Left ventricle myocardium inferior (tissue), 1 donor: Measurements from ENCODE around the gene MS4A15. TPM values are rescaled to one million over a fixed set of nuclear protein-coding genes. Genes with fewer than 3 reads are reported as not detected.

Experiments used
- DNase-seq: peaks from one replicate; pipeline ENCODE4 v3.0.0-alpha.2; 2020
- H3K27ac ChIP-seq: fragments of 200-600 bp; replicated peaks from 2 replicates; pipeline ENCODE4 v1.8.0; 2021
- H3K27me3 ChIP-seq: fragments of 200-600 bp; 2 replicates; pipeline ENCODE4 v1.8.0; 2021; ENCODE audit warnings: low read depth
- H3K36me3 ChIP-seq: fragments of 200-600 bp; 2 replicates; pipeline ENCODE4 v1.8.0; 2021
- H3K4me1 ChIP-seq: fragments of 200-600 bp; 2 replicates; pipeline ENCODE4 v1.8.0; 2021
- H3K4me3 ChIP-seq: fragments of 200-600 bp; 2 replicates; pipeline ENCODE4 v1.8.0; 2021; ENCODE audit warnings: mild to moderate bottlenecking, moderate library complexity
- H3K9me3 ChIP-seq: fragments of 200-600 bp; replicated peaks from 2 replicates; pipeline ENCODE4 v1.8.0; 2021
- intact Hi-C: fragments of 100-400 bp; cut with micrococcal nuclease; formaldehyde crosslinking; loops from one replicate; pipeline ENCODE4 v1.11.0; 2022
- total RNA-seq: library from RNA; stranded (reverse); fragmentation: NEBNext Ultra II Directional; extraction: Animal tissue kit (Norgen Biotek cat#: 25700); gene quantifications from one replicate; pipeline ENCODE4 v1.2.1, GENCODE V29; 2021
- TF ChIP-seq, protein P1 (sequence below): fragments of 200-600 bp; IDR thresholded peaks from 2 replicates; pipeline ENCODE4 v1.8.0; 2021; ENCODE audit warnings: antibody characterized with exemption, mild to moderate bottlenecking, borderline replicate concordance
- donor health status: DM: no; HTN: yes; CAD: no; lungs with severe emphysema.

Gene MS4A15
- total RNA-seq, 1 donor from 2014 or later = not detected

DNA sequence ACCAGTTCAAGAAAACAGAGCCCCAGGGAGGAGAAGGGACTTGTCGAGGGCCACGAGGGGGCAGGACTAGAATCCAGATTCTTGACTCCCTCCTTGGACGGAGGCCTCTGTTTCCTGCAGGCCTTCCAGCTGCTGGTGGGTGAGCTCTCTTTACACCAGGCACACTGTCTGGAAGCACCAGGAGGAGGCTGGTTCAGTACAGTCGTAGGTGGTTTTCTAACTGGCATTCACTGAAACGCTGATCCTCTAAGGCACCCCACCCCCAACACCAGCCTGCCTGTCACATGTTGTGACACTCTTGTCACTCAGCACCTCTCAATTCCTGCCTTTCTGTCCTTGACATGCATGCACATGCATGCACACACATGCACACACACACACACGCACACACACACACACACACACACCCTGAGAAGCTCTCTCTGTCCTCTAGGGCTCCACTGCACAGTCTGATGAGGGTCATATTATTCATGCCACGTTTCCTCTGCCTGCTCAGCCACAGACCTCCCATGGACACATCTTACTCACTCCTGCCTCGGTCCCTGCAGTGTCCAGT is 29.2 kb downstream of the MS4A15 start:
- no peaks in the 10 kb centered on the region for H3K27me3 ChIP-seq
- no peak overlapping the region for H3K27ac ChIP-seq
- no peak overlapping the region for H3K4me3 ChIP-seq
- no peaks in the 10 kb centered on the region for H3K9me3 ChIP-seq
- intact Hi-C loops = no loop called here
- TF ChIP-seq, protein P1, sequence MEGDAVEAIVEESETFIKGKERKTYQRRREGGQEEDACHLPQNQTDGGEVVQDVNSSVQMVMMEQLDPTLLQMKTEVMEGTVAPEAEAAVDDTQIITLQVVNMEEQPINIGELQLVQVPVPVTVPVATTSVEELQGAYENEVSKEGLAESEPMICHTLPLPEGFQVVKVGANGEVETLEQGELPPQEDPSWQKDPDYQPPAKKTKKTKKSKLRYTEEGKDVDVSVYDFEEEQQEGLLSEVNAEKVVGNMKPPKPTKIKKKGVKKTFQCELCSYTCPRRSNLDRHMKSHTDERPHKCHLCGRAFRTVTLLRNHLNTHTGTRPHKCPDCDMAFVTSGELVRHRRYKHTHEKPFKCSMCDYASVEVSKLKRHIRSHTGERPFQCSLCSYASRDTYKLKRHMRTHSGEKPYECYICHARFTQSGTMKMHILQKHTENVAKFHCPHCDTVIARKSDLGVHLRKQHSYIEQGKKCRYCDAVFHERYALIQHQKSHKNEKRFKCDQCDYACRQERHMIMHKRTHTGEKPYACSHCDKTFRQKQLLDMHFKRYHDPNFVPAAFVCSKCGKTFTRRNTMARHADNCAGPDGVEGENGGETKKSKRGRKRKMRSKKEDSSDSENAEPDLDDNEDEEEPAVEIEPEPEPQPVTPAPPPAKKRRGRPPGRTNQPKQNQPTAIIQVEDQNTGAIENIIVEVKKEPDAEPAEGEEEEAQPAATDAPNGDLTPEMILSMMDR = no peak
- no peak for DNase-seq
- peaks cover 35% of the 10 kb centered on the region for H3K4me1 ChIP-seq
- H3K36me3 ChIP-seq = no peaks in the 10 kb centered on the region

DNA sequence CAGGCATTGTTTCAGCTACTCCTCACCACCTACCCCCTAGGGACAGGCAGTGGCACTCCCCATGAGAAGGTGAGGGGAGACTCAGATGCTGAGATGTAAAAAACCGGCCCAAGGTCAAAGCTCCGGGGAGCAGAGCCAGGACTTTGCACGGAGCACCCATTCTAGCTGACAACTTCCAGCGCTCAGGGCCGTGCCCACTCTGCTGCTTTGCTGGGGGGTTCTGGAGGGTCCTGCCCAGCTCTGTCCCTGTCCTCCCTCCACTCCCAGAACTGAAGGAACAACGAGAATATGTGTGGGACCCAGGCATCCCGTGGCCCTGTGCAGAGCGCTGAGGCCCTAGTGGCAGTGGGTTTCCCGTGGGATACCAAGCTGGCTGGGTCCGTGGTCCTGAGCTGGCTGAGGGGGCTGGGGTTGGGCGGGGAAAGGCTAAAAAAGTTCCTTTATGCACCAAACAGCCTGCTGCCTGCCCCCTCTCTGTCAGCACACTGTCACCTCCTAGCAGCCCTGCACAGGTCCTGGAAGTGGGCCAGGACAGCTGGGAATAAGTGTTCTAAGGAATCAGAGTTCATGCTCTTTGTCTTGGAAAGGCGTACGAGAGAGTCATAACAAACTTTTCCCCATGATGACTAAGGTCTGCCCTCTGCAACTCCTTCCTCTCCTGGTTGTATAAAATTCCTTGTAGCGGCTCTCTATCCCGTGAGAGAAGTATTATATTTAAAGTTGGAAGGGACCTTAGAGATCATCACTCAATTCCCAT is 30.3 kb downstream of the MS4A15 start:
- no peak overlapping the region for H3K4me3 ChIP-seq
- H3K4me1 ChIP-seq = peaks cover 35% of the 10 kb centered on the region
- peak overlapping the region; percentile 61 for H3K27ac ChIP-seq
- H3K9me3 ChIP-seq = no peaks in the 10 kb centered on the region
- no peaks in the 10 kb centered on the region for H3K27me3 ChIP-seq
- no peaks in the 10 kb centered on the region for H3K36me3 ChIP-seq
- DNase-seq = peak; percentile 79
- TF ChIP-seq, protein P1 = no peak
- intact Hi-C loops = no loop called here

DNA sequence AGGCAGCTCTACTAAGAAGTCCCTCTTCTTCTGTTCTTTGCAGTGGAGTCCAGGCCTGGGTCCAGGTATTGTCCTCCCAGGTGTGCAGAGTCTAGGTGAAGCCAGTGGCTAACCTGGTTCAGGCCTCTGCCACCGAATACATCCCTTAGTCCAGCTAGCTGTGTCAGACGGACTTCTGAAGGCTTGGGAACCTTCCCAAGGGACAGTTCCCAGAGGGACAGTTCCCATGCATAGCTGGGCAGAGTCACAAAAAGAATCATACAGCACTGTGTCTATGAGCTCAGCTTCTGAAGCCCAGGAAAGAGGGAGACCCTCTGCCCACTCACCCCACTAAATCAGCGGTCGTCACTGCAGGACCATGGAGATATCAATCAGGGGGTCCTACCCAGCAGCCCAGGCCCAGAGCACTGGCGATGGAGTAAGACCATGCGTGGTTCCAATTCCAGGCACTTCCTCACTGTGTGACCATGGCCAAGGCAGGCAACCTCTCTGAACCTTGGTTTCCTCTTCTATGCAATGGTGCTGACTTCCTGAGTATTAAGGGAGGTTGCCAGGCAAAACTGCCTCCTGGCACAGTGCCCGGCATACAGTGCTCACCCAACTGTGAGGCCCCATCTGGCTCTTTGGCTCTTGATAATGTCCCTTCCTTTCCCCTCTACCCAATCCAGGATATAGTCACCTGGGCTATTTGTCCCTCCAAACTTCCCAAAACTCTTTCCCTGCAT is 31.9 kb downstream of the MS4A15 start:
- peak; percentile 23 for DNase-seq
- no peak overlapping the region for H3K27ac ChIP-seq
- intact Hi-C loops = no loop called here

DNA sequence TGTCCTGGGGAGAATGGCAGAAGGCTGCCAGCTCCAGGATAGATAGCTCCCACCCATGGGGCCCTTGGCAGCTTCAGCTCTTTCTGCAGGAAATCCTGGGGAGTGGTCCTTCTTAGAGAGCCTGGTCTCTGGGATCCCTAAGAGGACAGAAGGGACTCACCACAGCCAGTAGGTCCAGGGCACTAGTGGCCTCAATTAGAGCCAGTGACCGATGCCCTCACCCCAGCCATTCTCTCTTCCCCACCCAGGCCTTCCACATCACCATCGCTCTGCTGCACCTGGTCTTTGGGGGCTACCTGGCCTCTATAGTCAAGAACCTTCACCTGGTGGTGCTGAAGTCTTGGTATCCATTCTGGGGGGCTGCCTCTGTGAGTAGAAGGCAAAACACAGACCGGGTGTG is 34.1 kb downstream of the MS4A15 start:
- Histone ChIP-seq H3K4me3 (no peak overlapping the region), H3K9me3 (no peaks in the 10 kb centered on the region), H3K27me3 (no peaks in the 10 kb centered on the region), H3K4me1 (peaks cover 26% of the 10 kb centered on the region), H3K27ac (no peak overlapping the region), H3K36me3 (no peaks in the 10 kb centered on the region)
- DNase-seq = no peak
- TF ChIP-seq, protein P1 = no peak
- intact Hi-C loops = no loop called here

More for the DNA sequence above, 31.9 kb downstream of the MS4A15 start:
- no peaks in the 10 kb centered on the region for H3K27me3 ChIP-seq
- H3K36me3 ChIP-seq = no peaks in the 10 kb centered on the region
- no peak overlapping the region for H3K4me3 ChIP-seq
- H3K9me3 ChIP-seq = no peaks in the 10 kb centered on the region
- TF ChIP-seq, protein P1 = no peak
- H3K4me1 ChIP-seq = peaks cover 35% of the 10 kb centered on the region

DNA sequence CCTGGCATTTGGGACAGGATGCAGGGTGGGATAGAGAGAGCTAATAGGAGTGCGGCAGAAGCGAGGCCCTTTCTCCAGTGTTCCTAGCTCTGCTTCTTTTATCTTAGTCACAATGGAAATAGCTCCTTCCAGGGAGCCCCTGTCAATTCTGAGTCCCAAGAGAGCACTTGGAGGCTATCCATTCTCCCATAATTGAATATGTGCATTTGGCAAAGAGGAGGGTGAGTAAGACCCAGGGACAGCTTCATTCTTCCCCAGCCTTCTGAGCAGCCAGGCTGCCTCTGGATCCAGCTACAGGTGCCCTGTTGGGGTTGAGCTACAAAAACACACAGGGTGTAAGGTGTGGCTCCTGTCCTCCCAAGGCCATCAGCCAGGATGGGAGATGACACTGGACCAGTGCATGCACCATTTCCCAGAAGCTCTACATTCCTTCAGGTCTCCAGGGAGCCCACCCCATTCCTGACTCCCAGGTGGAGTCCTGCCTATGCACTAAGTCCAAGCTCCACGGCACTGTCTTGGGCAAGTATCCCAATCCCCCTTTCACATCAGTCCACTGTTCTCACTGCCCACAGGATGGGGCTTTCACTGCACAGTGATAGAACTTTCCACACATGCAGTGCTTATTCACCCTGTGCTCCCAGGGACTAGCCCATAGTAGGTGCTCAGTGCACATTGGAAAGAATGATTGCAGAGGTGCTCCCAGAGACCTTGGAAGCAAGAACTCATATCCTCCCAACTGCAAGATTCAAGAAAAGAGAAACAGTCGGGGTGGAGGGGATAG is 34.7 kb downstream of the MS4A15 start:
- peaks cover 20% of the 10 kb centered on the region for H3K4me1 ChIP-seq
- H3K27me3 ChIP-seq = no peaks in the 10 kb centered on the region
- H3K36me3 ChIP-seq = no peaks in the 10 kb centered on the region
- H3K27ac ChIP-seq = no peak overlapping the region
- intact Hi-C loops = no loop called here
- H3K4me3 ChIP-seq = no peak overlapping the region
- no peaks in the 10 kb centered on the region for H3K9me3 ChIP-seq
- TF ChIP-seq, protein P1 = no peak
- DNase-seq = no peak
